ENCODE results near the gene STAC. TPM values are rescaled to one million over a fixed set of nuclear protein-coding genes. Genes with fewer than 3 reads are reported as not detected.
"Not testable (repeated sequence)": the region's sequence is repeated elsewhere in the genome, so short reads cannot be mapped to it uniquely, and the experiment has no call there.

The STAC gene
- total RNA-seq, 1 experiment from 2014 or later: not detected

DNA sequence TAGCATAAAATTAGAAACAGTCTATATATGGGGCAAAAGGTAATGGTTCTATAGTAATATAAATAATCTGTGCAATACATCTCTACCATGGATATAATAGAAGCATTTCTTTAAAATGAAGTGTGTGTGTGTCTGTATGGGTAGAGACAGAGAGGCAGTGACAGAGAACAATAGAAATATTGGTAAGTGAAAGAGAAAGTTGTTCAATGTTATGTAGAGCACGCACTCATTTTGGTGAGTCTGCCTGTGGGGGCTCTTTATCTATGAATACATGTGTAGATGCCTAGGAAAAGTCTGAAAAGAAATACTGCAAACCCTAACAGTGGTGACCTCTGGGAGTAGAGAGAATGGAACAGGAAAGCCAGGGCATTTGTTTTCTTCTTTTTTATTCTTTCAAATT, 182.6 kb downstream of the STAC start:
- H3K9me3 Mint-ChIP-seq (ENCODE audit: unreplicated experiment): no peaks in the 10 kb centered on the region

DNA sequence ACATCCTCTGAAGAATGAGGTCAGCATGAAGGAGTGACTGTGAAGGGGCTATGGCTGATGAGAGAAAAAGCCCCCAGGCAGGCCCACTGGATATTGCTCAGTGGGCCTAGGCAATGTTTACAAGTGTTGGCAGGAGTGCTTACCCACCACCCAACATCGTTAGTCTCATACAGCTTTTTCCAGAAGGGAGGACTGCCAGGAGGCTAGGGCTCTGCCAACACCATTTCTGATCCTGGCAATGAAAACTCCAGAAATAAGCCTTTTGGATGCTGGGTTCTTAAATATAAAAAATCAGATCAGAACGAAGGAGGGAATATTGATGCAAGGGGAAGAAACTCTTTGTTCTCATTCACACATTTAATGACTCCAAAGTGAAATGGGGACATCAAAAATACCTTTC, 194.9 kb downstream of the STAC start:
- intact Hi-C loops (cut with micrococcal nuclease; ENCODE audit: unreplicated experiment): no loop called here
- ChIA-PET POLR2A (no interaction called here), CTCF (no interaction called here)
- Histone ChIP-seq H3K4me3 (ENCODE audit: low read depth, low read length) (no peak overlapping the region), H3K9me3 (peaks cover 5% of the 10 kb centered on the region; the same call in 1 of the 2 replicates), H3K27me3 (replicated peaks; ENCODE audit: control insufficient read depth, insufficient read depth, low read length) (no peaks in the 10 kb centered on the region), H3K4me1 (no peaks in the 10 kb centered on the region), H3K36me3 (ENCODE audit: control insufficient read depth, insufficient read depth, low read length) (no peaks in the 10 kb centered on the region)
- H3K9me3 Mint-ChIP-seq (ENCODE audit: unreplicated experiment): peaks cover 30% of the 10 kb centered on the region
- no peaks in the 10 kb centered on the region for H3K27me3 Mint-ChIP-seq (ENCODE audit: insufficient read depth, unreplicated experiment)
- BruUV-seq (replicated peaks): no TSS peak
- TF ChIP-seq, protein P1, sequence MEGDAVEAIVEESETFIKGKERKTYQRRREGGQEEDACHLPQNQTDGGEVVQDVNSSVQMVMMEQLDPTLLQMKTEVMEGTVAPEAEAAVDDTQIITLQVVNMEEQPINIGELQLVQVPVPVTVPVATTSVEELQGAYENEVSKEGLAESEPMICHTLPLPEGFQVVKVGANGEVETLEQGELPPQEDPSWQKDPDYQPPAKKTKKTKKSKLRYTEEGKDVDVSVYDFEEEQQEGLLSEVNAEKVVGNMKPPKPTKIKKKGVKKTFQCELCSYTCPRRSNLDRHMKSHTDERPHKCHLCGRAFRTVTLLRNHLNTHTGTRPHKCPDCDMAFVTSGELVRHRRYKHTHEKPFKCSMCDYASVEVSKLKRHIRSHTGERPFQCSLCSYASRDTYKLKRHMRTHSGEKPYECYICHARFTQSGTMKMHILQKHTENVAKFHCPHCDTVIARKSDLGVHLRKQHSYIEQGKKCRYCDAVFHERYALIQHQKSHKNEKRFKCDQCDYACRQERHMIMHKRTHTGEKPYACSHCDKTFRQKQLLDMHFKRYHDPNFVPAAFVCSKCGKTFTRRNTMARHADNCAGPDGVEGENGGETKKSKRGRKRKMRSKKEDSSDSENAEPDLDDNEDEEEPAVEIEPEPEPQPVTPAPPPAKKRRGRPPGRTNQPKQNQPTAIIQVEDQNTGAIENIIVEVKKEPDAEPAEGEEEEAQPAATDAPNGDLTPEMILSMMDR (IDR thresholded peaks at IDR 0.05; ENCODE audit: insufficient read depth in 1 of 2, low read depth in 1 of 2, low read length in 1 of 2, severe bottlenecking in 1 of 2, unreplicated experiment in 1 of 2): no peak
- no peak for DNase-seq
- H3K36me3 Mint-ChIP-seq (ENCODE audit: insufficient read depth, unreplicated experiment): no peaks in the 10 kb centered on the region
- no peak overlapping the region for H3K27ac Mint-ChIP-seq (ENCODE audit: unreplicated experiment)
- no peaks in the 10 kb centered on the region for H3K4me1 Mint-ChIP-seq (ENCODE audit: low read depth, unreplicated experiment)
- no peak overlapping the region for H3K4me3 Mint-ChIP-seq (ENCODE audit: unreplicated experiment)

More for the DNA sequence above, 182.6 kb downstream of the STAC start:
- ChIA-PET POLR2A (no interaction called here), CTCF (no interaction called here)
- Mint-ChIP-seq H3K4me1 (ENCODE audit: low read depth, unreplicated experiment) (peaks cover 19% of the 10 kb centered on the region), H3K4me3 (ENCODE audit: unreplicated experiment) (no peak overlapping the region), H3K27me3 (ENCODE audit: insufficient read depth, unreplicated experiment) (no peaks in the 10 kb centered on the region), H3K36me3 (ENCODE audit: insufficient read depth, unreplicated experiment) (peaks cover 4% of the 10 kb centered on the region), H3K27ac (ENCODE audit: unreplicated experiment) (no peak overlapping the region)
- peaks cover 23% of the 10 kb centered on the region for H3K4me1 ChIP-seq
- DNase-seq: no peak
- no TSS peak for BruUV-seq (replicated peaks)
- TF ChIP-seq, protein P1 (IDR thresholded peaks at IDR 0.05; ENCODE audit: insufficient read depth in 1 of 2, low read depth in 1 of 2, low read length in 1 of 2, severe bottlenecking in 1 of 2, unreplicated experiment in 1 of 2): no peak
- H3K4me3 ChIP-seq (ENCODE audit: low read depth, low read length): no peak overlapping the region
- no peaks in the 10 kb centered on the region for H3K27me3 ChIP-seq (replicated peaks; ENCODE audit: control insufficient read depth, insufficient read depth, low read length)
- H3K36me3 ChIP-seq (ENCODE audit: control insufficient read depth, insufficient read depth, low read length): no peaks in the 10 kb centered on the region
- intact Hi-C loops (cut with micrococcal nuclease; ENCODE audit: unreplicated experiment): no loop called here
- H3K9me3 ChIP-seq: no peaks in the 10 kb centered on the region

GRCh38 chr3:36578418-36578817, 198.1 kb downstream of the STAC start:
- intact Hi-C loops (cut with micrococcal nuclease; ENCODE audit: unreplicated experiment); CTCF ChIA-PET; H3K4me3 Mint-ChIP-seq (ENCODE audit: unreplicated experiment); H3K4me3 ChIP-seq (ENCODE audit: low read depth, low read length); BruUV-seq (replicated peaks); H3K4me1 Mint-ChIP-seq (ENCODE audit: low read depth, unreplicated experiment); H3K27me3 Mint-ChIP-seq (ENCODE audit: insufficient read depth, unreplicated experiment); H3K36me3 Mint-ChIP-seq (ENCODE audit: insufficient read depth, unreplicated experiment); POLR2A ChIA-PET; H3K36me3 ChIP-seq (ENCODE audit: control insufficient read depth, insufficient read depth, low read length); H3K27me3 ChIP-seq (replicated peaks; ENCODE audit: control insufficient read depth, insufficient read depth, low read length); H3K9me3 ChIP-seq; DNase-seq; H3K27ac Mint-ChIP-seq (ENCODE audit: unreplicated experiment); H3K4me1 ChIP-seq: not testable (repeated sequence)
- H3K9me3 Mint-ChIP-seq (ENCODE audit: unreplicated experiment): peaks cover 22% of the 10 kb centered on the region

DNA sequence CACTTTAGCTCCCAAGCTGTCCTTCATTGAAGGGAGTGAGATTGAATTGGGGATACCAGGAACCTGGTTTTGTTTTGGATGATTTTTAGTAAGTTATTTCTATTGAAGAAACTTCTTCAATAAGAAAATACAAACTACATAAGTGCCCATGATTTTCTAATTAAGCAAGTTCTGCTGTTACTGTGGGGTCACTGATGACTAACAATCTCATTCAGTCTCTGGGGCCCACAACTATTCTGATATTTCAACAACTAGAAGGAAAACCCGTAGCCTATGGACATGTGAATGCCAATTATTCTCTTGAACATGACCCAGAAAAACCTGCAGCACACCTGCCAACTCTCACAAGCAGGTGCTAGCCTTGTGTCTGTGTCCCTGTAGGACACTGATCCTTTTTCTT, 199.4 kb downstream of the STAC start:
- Histone ChIP-seq H3K9me3 (peaks cover 5% of the 10 kb centered on the region; the same call in 1 of the 2 replicates), H3K27me3 (replicated peaks; ENCODE audit: control insufficient read depth, insufficient read depth, low read length) (no peaks in the 10 kb centered on the region), H3K4me1 (no peaks in the 10 kb centered on the region), H3K36me3 (ENCODE audit: control insufficient read depth, insufficient read depth, low read length) (no peaks in the 10 kb centered on the region), H3K4me3 (ENCODE audit: low read depth, low read length) (no peak overlapping the region)
- ChIA-PET POLR2A (no interaction called here), CTCF (no interaction called here)
- H3K27ac Mint-ChIP-seq (ENCODE audit: unreplicated experiment): no peak overlapping the region
- DNase-seq: no peak
- no peaks in the 10 kb centered on the region for H3K4me1 Mint-ChIP-seq (ENCODE audit: low read depth, unreplicated experiment)
- H3K36me3 Mint-ChIP-seq (ENCODE audit: insufficient read depth, unreplicated experiment): no peaks in the 10 kb centered on the region
- H3K4me3 Mint-ChIP-seq (ENCODE audit: unreplicated experiment): no peak overlapping the region
- intact Hi-C loops (cut with micrococcal nuclease; ENCODE audit: unreplicated experiment): no loop called here
- BruUV-seq (replicated peaks): no TSS peak
- H3K9me3 Mint-ChIP-seq (ENCODE audit: unreplicated experiment): peaks cover 22% of the 10 kb centered on the region
- TF ChIP-seq, protein P1 (IDR thresholded peaks at IDR 0.05; ENCODE audit: insufficient read depth in 1 of 2, low read depth in 1 of 2, low read length in 1 of 2, severe bottlenecking in 1 of 2, unreplicated experiment in 1 of 2): no peak
- H3K27me3 Mint-ChIP-seq (ENCODE audit: insufficient read depth, unreplicated experiment): no peaks in the 10 kb centered on the region

Data from Caco-2 (cell line).